SK-N-SH (cell line): ENCODE results near the gene DCUN1D2.

ENCODE experiments used
- ELF1 ChIP-seq: IDR thresholded peaks from 2 replicates; pipeline ENCODE4 v1.4.0; 2012
- JUND ChIP-seq: IDR thresholded peaks from 2 replicates; pipeline ENCODE4 v1.4.0; 2012
- MEF2A ChIP-seq: IDR thresholded peaks from 2 replicates; pipeline ENCODE4 v1.4.0; 2012; ENCODE audit warnings: low read depth, borderline replicate concordance
- REST ChIP-seq: IDR thresholded peaks from 2 replicates; pipeline ENCODE4 v1.6.1; 2012; ENCODE audit warnings: mild to moderate bottlenecking, low read depth, low read length, moderate library complexity
- TAF1 ChIP-seq: IDR thresholded peaks from 2 replicates; pipeline ENCODE4 v1.6.1; 2012; ENCODE audit warnings: low read depth, mild to moderate bottlenecking, low read length, moderate library complexity, borderline replicate concordance
- TF ChIP-seq, protein P1 (sequence below): fragments of 200-600 bp; sonication (generic); IDR thresholded peaks from 2 replicates; pipeline ENCODE4 v1.6.1; 2017; ENCODE audit warnings: antibody characterized with exemption, mild to moderate bottlenecking, moderate library complexity
- TF ChIP-seq, protein P2 (sequence below): IDR thresholded peaks from 2 replicates; pipeline ENCODE4 v1.4.0; 2012; ENCODE audit warnings: low read depth

DNA sequence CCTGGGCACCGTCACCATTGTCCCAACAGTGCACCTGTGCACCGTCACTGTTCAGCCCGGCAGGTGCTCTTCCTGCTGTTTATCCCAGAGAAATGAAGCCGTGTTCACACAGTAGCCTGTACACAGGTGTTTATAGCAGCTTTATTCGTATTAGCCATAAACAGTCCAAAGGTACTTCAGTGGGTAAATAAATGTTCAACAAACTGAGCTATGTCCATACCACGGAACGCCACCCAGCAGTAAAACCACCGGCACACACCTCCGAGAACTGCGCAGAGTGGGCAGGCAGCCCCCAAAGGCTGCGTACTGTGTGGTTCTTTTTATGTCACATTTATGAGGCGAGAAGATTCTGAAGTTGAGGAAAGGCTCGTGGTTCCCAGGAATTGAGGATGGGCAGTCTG lies 44.9 kb upstream of the DCUN1D2 start:
- TF ChIP-seq, protein P1, sequence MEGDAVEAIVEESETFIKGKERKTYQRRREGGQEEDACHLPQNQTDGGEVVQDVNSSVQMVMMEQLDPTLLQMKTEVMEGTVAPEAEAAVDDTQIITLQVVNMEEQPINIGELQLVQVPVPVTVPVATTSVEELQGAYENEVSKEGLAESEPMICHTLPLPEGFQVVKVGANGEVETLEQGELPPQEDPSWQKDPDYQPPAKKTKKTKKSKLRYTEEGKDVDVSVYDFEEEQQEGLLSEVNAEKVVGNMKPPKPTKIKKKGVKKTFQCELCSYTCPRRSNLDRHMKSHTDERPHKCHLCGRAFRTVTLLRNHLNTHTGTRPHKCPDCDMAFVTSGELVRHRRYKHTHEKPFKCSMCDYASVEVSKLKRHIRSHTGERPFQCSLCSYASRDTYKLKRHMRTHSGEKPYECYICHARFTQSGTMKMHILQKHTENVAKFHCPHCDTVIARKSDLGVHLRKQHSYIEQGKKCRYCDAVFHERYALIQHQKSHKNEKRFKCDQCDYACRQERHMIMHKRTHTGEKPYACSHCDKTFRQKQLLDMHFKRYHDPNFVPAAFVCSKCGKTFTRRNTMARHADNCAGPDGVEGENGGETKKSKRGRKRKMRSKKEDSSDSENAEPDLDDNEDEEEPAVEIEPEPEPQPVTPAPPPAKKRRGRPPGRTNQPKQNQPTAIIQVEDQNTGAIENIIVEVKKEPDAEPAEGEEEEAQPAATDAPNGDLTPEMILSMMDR = no peak
- TF ChIP-seq, protein P2, sequence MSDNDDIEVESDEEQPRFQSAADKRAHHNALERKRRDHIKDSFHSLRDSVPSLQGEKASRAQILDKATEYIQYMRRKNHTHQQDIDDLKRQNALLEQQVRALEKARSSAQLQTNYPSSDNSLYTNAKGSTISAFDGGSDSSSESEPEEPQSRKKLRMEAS = no peak
- TF ChIP-seq TAF1 (no peak), ELF1 (no peak), JUND (no peak), MEF2A (no peak), REST (no peak)
